Thyroid gland (tissue), 4 donors: ENCODE data around the gene SAAL1. TPM values are rescaled to one million over a fixed set of nuclear protein-coding genes. Genes with fewer than 3 reads are reported as not detected.

Experiments
- DNase-seq, 2 donors: peaks; one replicate each; pipeline ENCODE4 v3.0.0-alpha.2; 2019
- H3K27ac ChIP-seq, 3 donors: fragments of 200-600 bp; sonication (generic); 1 replicate in 2 of 3; 2 replicates in 1 of 3; pipeline ENCODE4 v1.5.1; 2016 to 2019; ENCODE audit warnings: mild to moderate bottlenecking in 1 of 3, moderate library complexity in 1 of 3
- H3K27me3 ChIP-seq: fragments of 200-600 bp; sonication (generic); one replicate; pipeline ENCODE4 v1.5.1; 2019
- H3K36me3 ChIP-seq, 2 donors: fragments of 200-600 bp; sonication (generic); one replicate each; pipeline ENCODE4 v1.5.1; 2016 to 2019
- H3K4me1 ChIP-seq, 2 donors: fragments of 200-600 bp; sonication (generic); one replicate each; pipeline ENCODE4 v1.5.1; 2017 to 2019
- H3K4me3 ChIP-seq, 3 donors: fragments of 200-600 bp; sonication (generic); replicated peaks in 1 of 3; 1 replicate in 2 of 3; 2 replicates in 1 of 3; pipeline ENCODE4 v1.5.1; 2016; ENCODE audit warnings: mild to moderate bottlenecking in 1 of 3
- H3K9me3 ChIP-seq: fragments of 200-600 bp; sonication (generic); one replicate; pipeline ENCODE4 v1.5.1; 2017
- POLR2A ChIP-seq, 2 donors: fragments of 450-650 bp; IDR thresholded peaks; one replicate each; pipeline ENCODE4 v1.6.1; 2017; ENCODE audit warnings: antibody characterized with exemption in 2 of 2, mild to moderate bottlenecking in 2 of 2, moderate library complexity in 1 of 2
- WGBS, 2 donors: methylation state at CpG; one replicate each; pipeline ENCODE4 v1.1.5; 2017; 5-methylcytosine and 5-hydroxymethylcytosine counted together
- intact Hi-C: fragments of 100-400 bp; cut with DNase I; formaldehyde crosslinking; loops from one replicate; pipeline ENCODE4 v1.15.1; 2023
- total RNA-seq, 4 donors: library from RNA; depleted of rRNA; stranded (reverse); fragments of >200 nt; gene quantifications; one replicate each; pipeline ENCODE4 v1.2.3, GENCODE V29; 2016
- TF ChIP-seq, protein P1 (sequence below), 6 experiments: fragments of 200-600 bp in 3 of 6; fragments of 450-650 bp in 3 of 6; sonication (generic) in 3 of 6; IDR thresholded peaks; one replicate each; pipeline ENCODE4 v1.5.1; 2016 to 2019; ENCODE audit warnings: antibody characterized with exemption in 6 of 6, mild to moderate bottlenecking in 2 of 6, inconsistent platforms in 1 of 6, moderate library complexity in 1 of 6

The SAAL1 gene, protein sequence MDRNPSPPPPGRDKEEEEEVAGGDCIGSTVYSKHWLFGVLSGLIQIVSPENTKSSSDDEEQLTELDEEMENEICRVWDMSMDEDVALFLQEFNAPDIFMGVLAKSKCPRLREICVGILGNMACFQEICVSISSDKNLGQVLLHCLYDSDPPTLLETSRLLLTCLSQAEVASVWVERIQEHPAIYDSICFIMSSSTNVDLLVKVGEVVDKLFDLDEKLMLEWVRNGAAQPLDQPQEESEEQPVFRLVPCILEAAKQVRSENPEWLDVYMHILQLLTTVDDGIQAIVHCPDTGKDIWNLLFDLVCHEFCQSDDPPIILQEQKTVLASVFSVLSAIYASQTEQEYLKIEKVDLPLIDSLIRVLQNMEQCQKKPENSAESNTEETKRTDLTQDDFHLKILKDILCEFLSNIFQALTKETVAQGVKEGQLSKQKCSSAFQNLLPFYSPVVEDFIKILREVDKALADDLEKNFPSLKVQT
- 10 to 100 TPM in 3 of 4 donors, 1 to 10 TPM in 1; 8.1 to 14.3 (median 12.4) TPM for total RNA-seq

DNA sequence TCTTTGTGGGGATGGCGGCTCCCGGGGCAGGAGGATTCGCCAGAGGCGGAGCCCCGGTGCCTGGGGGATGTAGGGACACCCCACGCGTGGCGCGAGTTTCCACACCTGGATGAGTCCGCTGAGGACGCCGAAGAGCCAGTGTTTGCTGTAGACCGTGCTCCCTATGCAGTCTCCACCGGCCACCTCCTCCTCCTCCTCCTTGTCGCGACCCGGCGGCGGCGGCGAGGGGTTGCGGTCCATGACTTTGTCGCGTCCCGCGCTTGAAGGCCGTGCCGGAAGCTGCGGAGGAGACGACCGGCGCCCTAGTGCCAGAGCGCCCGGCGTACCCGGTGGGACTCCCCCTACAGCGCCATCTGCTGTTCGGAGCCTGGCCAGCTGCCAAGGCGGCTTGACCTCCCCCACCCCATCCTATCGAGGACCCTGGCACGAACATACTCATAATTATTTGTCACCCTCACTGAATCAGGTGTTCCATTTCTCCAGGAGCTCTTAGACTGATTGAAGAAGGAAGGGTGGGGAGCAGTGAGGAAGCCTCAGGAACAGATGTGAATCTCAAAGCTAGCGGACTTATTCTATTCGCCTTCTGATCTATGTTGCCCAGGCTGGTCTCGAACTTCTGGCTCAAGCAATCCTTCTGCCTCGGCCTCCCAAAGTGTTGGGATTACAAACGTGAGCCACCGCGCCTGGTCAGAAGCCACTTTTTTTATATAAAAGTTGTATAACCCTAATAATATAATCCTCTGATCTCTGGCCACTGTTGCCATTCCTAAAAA, at the start of gene SAAL1:
Gene SAAL1, minus strand, starts transcription at position 281 of the 773 bp plus-strand sequence. Its CDS starts 41 bp downstream, at position 240.
- H3K27ac ChIP-seq: peak within 1 kb of the TSS in 1 of 3 donors; percentile 60
- peaks cover 0 to 10% of the 10 kb centered on the region in 2 donors for H3K4me1 ChIP-seq
- 18 to 20% methylated on average over 15 of the region's 48 CpGs for WGBS, 2 donors
- peaks cover 9 to 12% of the 10 kb centered on the region in 2 donors for H3K36me3 ChIP-seq
- intact Hi-C loops: loop anchor here (10.0 kb wide), 1 partner anchor 91 kb away; the partner anchor contains the start of gene SERGEF
- TF ChIP-seq, protein P1, sequence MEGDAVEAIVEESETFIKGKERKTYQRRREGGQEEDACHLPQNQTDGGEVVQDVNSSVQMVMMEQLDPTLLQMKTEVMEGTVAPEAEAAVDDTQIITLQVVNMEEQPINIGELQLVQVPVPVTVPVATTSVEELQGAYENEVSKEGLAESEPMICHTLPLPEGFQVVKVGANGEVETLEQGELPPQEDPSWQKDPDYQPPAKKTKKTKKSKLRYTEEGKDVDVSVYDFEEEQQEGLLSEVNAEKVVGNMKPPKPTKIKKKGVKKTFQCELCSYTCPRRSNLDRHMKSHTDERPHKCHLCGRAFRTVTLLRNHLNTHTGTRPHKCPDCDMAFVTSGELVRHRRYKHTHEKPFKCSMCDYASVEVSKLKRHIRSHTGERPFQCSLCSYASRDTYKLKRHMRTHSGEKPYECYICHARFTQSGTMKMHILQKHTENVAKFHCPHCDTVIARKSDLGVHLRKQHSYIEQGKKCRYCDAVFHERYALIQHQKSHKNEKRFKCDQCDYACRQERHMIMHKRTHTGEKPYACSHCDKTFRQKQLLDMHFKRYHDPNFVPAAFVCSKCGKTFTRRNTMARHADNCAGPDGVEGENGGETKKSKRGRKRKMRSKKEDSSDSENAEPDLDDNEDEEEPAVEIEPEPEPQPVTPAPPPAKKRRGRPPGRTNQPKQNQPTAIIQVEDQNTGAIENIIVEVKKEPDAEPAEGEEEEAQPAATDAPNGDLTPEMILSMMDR (IDR thresholded peaks at IDR 0.05): peak in 5 of 6 experiments; percentile 39 to 74 (median 48)
- peak in 1 of 2 donors; percentile 52 for TF ChIP-seq POLR2A (IDR thresholded peaks at IDR 0.05)
- no peaks in the 10 kb centered on the region for H3K9me3 ChIP-seq
- peak within 1 kb of the TSS; percentile 64 to 98 (median 73) for H3K4me3 ChIP-seq
- no peaks in the 10 kb centered on the region for H3K27me3 ChIP-seq
- DNase-seq: peak; percentile 84 to 87

DNA sequence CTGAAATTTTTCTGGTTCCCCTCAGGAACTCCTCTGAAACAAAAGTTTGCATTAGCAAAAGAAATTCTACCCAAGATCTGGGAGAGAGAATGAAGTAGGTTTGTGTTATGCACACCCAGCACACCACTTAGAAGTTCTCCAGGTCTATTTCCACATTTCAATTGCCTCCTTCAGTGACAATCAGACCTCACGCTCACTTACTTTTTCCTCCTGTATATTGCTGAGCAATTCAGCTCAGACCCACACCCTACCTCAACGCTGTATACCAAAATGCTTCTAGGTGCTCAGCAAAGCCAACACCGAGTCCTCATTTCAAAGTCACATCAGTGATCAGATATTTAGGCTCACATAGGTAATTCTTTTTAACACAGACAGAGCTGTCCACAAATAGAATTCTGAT, 45.7 kb upstream of the SAAL1 start:
- intact Hi-C loops: no loop called here
- 42 to 47% methylated on average over 3 of the region's 3 CpGs for WGBS, 2 donors
- H3K4me1 ChIP-seq: no peaks in the 10 kb centered on the region
- H3K9me3 ChIP-seq: no peaks in the 10 kb centered on the region
- no peak overlapping the region for H3K27ac ChIP-seq
- H3K27me3 ChIP-seq: no peaks in the 10 kb centered on the region
- no peaks in the 10 kb centered on the region for H3K36me3 ChIP-seq
- no peak overlapping the region for H3K4me3 ChIP-seq
- no peak for DNase-seq
- no peak for TF ChIP-seq POLR2A (IDR thresholded peaks at IDR 0.05)
- TF ChIP-seq, protein P1 (IDR thresholded peaks at IDR 0.05): no peak

DNA sequence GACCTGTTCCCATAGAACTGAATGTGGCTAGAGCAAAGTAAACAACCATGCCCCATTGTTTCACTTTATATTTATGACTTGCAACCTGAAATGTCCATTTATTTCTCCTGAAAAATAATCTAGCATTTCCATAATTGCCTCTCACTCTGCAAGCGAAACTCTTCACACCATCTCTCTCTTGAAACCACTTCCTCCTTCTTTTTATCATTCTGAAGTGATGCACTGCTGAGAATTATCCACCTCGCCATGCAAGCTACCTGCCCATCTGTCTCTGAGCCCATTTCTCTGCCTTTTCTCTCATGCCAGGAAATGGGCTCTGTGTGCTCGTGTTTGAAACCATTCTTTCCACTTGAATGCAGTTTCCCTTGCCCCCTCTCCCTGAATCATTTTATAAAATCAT, 40.0 kb upstream of the SAAL1 start:
- no peaks in the 10 kb centered on the region for H3K4me1 ChIP-seq
- no peaks in the 10 kb centered on the region for H3K36me3 ChIP-seq
- intact Hi-C loops: no loop called here
- no peak overlapping the region for H3K4me3 ChIP-seq
- no peak for DNase-seq
- TF ChIP-seq POLR2A (IDR thresholded peaks at IDR 0.05): no peak
- TF ChIP-seq, protein P1 (IDR thresholded peaks at IDR 0.05): no peak
- WGBS, 2 donors: 56 to 62% methylated on average over 3 of the region's 3 CpGs
- H3K27ac ChIP-seq: no peak overlapping the region
- H3K27me3 ChIP-seq: no peaks in the 10 kb centered on the region
- H3K9me3 ChIP-seq: no peaks in the 10 kb centered on the region

DNA sequence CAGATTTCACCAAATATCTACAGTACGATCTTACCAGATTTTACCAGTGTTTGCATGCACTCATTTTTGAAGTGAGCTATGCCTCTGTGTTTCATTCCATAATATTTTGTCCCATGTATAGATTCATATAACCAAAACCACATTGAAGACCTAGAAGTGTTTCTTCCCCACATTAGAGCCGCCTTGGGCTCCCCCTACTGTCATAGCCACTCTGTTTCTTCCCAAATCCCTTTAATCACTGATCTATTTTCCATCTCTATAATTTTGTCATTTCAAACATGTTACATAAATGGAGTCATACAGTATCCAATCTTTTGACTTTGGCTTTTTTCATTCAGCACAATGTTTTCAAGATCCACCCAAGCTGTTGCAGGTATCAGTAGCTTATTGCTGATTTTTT, 39.1 kb upstream of the SAAL1 start:
- Histone ChIP-seq H3K27me3 (no peaks in the 10 kb centered on the region), H3K9me3 (no peaks in the 10 kb centered on the region), H3K4me1 (no peaks in the 10 kb centered on the region), H3K4me3 (no peak overlapping the region), H3K27ac (no peak overlapping the region), H3K36me3 (no peaks in the 10 kb centered on the region)
- 63 to 69% methylated on average over 2 of the region's 2 CpGs for WGBS, 2 donors
- no peak for TF ChIP-seq POLR2A (IDR thresholded peaks at IDR 0.05)
- TF ChIP-seq, protein P1 (IDR thresholded peaks at IDR 0.05): no peak
- DNase-seq: no peak
- intact Hi-C loops: no loop called here
